HepG2 (cell line): ENCODE measurements around the gene TBL3. TPM values are rescaled to one million over a fixed set of nuclear protein-coding genes. Genes with fewer than 3 reads are reported as not detected.

Source experiments
- ELF4 ChIP-seq: sonication (generic); formaldehyde crosslinking; IDR thresholded peaks from 2 replicates; pipeline ENCODE4 v1.5.0; 2020; ENCODE audit warnings: missing genetic modification reagents, mild to moderate bottlenecking, moderate library complexity, borderline replicate concordance
- ERF ChIP-seq: IDR thresholded peaks from 2 replicates; pipeline ENCODE4 v1.6.1; 2018; ENCODE audit warnings: missing biosample characterization, missing genetic modification reagents
- GPBP1L1 ChIP-seq: sonication (generic); formaldehyde crosslinking; IDR thresholded peaks from 2 replicates; pipeline ENCODE4 v1.5.0; 2020; ENCODE audit warnings: mild to moderate bottlenecking, missing genetic modification reagents
- KDM1A ChIP-seq: IDR thresholded peaks from 2 replicates; pipeline ENCODE4 v1.6.1; 2016; ENCODE audit warnings: missing compliant biosample characterization
- MAFF ChIP-seq: IDR thresholded peaks from 2 replicates; pipeline ENCODE4 v1.6.1; 2011; ENCODE audit warnings: low read depth, low read length, improper control_type of control experiment
- THAP8 ChIP-seq: sonication (generic); formaldehyde crosslinking; IDR thresholded peaks from 2 replicates; pipeline ENCODE4 v1.5.1; 2020; ENCODE audit warnings: missing genetic modification reagents, mild to moderate bottlenecking, borderline replicate concordance
- ZBTB40 ChIP-seq, 2 experiments: fragments of 450-650 bp in 1 of 2; sonication (generic) in 1 of 2; formaldehyde crosslinking in 1 of 2; IDR thresholded peaks; 2 replicates each; pipeline versions ENCODE4 v1.6.1 to v1.8.0; 2016 to 2022; ENCODE audit warnings: antibody characterized with exemption in 1 of 2, mild to moderate bottlenecking in 1 of 2, missing genetic modification reagents in 1 of 2
- ZMAT3 ChIP-seq: sonication (generic); formaldehyde crosslinking; conservative IDR thresholded peaks from 2 replicates; pipeline ENCODE4 v1.7.0; 2021; ENCODE audit warnings: missing genetic modification reagents
- ZNF274 ChIP-seq: sonication (generic); formaldehyde crosslinking; IDR thresholded peaks from 2 replicates; pipeline ENCODE4 v1.5.1; 2020; ENCODE audit warnings: mild to moderate bottlenecking, missing genetic modification reagents
- ZNF496 ChIP-seq: sonication (generic); formaldehyde crosslinking; IDR thresholded peaks from 2 replicates; pipeline ENCODE4 v1.8.1; 2023; ENCODE audit warnings: mild to moderate bottlenecking, moderate library complexity, missing genetic modification reagents; ENCODE audit not compliant: insufficient replicate concordance
- ZNF512 ChIP-seq: sonication (generic); formaldehyde crosslinking; IDR thresholded peaks from 2 replicates; pipeline ENCODE4 v1.4.0; 2020; ENCODE audit warnings: mild to moderate bottlenecking, missing genetic modification reagents
- ZNF549 ChIP-seq: sonication (generic); formaldehyde crosslinking; IDR thresholded peaks from 2 replicates; pipeline ENCODE4 v1.5.0; 2020; ENCODE audit warnings: missing genetic modification reagents
- ZNF569 ChIP-seq: sonication (generic); formaldehyde crosslinking; IDR thresholded peaks from 2 replicates; pipeline ENCODE4 v1.5.0; 2020; ENCODE audit warnings: mild to moderate bottlenecking, missing genetic modification reagents, moderate library complexity, borderline replicate concordance
- ZNF607 ChIP-seq: sonication (generic); formaldehyde crosslinking; IDR thresholded peaks from 2 replicates; pipeline ENCODE4 v1.5.1; 2020; ENCODE audit warnings: missing genetic modification reagents, mild to moderate bottlenecking, borderline replicate concordance
- ZNF782 ChIP-seq: sonication (generic); formaldehyde crosslinking; IDR thresholded peaks from 2 replicates; pipeline ENCODE4 v1.4.0; 2020; ENCODE audit warnings: missing genetic modification reagents, mild to moderate bottlenecking, borderline replicate concordance
- ZNF878 ChIP-seq: sonication (generic); formaldehyde crosslinking; IDR thresholded peaks from 2 replicates; pipeline ENCODE4 v1.8.1; 2023; ENCODE audit warnings: mild to moderate bottlenecking, missing genetic modification reagents, moderate library complexity
- polyA plus RNA-seq, 8 experiments: library from polyadenylated mRNA; depleted of rRNA in 3 of 8; stranded (reverse) in 7 of 8; unstranded in 1 of 8; fragments of >200 nt; fragmentation: Illumina TruSeq in 4 of 8; extraction: Trizol in 4 of 8; gene quantifications; 2 replicates each; pipeline versions ENCODE4 v1.2.1 to v1.2.3, GENCODE V29; 2011 to 2016; ENCODE audit warnings: low read depth in 4 of 8, missing spikeins in 1 of 8, mixed read lengths in 1 of 8; ENCODE audit not compliant: insufficient read depth in 1 of 8
- total RNA-seq, 5 experiments: library from RNA; depleted of rRNA; stranded (reverse); fragments of >200 nt; fragmentation: Illumina TruSeq; extraction: Trizol; gene quantifications; 2 replicates each; pipeline ENCODE4 v1.2.3, GENCODE V29; 2016; ENCODE audit warnings: low read depth in 1 of 5

The TBL3 gene
- total and polyA plus RNA-seq, 2 of the 13 experiments (the other 11 are each of a cell fraction or from before 2014, with no cell fraction given) = 16.8 to 38.0 TPM

DNA sequence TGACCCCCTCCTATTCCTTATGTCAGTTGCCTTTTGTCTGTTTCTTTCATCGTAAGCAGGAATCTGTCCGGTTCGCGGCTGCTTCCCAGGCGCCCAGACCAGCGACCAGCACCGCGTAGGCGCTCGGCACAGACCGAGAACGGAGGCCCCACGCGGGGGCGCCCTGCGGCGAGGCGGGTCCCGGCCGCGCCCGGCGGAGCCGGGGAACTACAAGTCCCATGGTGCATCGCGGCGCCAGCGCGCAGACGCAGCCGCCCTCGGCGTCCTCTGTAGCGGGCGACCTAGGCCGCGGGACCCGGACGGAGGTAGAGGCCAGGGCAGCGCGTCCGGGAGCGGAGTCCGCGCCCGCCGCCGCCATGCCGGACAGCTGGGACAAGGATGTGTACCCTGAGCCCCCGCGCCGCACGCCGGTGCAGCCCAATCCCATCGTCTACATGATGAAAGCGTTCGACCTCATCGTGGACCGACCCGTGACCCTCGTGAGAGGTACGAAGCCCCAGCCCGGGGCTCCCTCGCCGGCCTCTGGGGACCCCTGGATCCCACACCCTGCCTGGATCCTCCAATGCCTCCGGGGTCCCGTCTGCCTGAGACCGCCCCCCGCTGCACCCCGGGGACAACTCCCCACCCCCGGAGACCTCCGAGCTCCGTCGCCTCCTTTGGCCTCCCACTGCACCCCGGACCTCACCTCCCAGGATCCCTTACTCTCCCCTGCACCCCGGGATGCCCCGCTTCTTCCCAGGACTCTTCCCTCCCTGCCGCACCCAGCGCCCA, 12.4 kb upstream of the TBL3 start, which contains the start of gene NDUFB10 (continued):
- TF ChIP-seq ZBTB40 (IDR thresholded peaks at IDR 0.05) (no peak), ZBTB40 (CRISPR knock-in tag; IDR thresholded peaks at IDR 0.05) (peak; percentile 76), ZMAT3 (CRISPR knock-in tag) (peak; percentile 71), KDM1A (CRISPR knock-in tag) (no peak), ZNF512 (CRISPR knock-in tag) (no peak), ZNF274 (CRISPR knock-in tag) (peak; percentile 80; the same call in 1 of the 2 replicates), GPBP1L1 (no peak), ERF (CRISPR knock-in tag) (peak; percentile 79), ZNF496 (CRISPR knock-in tag) (no peak), ZNF878 (CRISPR knock-in tag) (no peak), ZNF569 (CRISPR knock-in tag) (no peak), ZNF607 (CRISPR knock-in tag) (peak; percentile 91), MAFF (no peak), ZNF549 (no peak), THAP8 (CRISPR knock-in tag) (no peak), ELF4 (CRISPR knock-in tag) (peak; percentile 72; the same call in 1 of the 2 replicates), ZNF782 (CRISPR knock-in tag) (no peak)
